Measurements from ENCODE around the gene WDPCP. TPM values are rescaled to one million over a fixed set of nuclear protein-coding genes. Genes with fewer than 3 reads are reported as not detected.

The WDPCP gene
- total and polyA plus RNA-seq, 2 donors (not counting 1 experiment from before 2014, with no cell fraction given), result 5.6 to 22.8 TPM

DNA sequence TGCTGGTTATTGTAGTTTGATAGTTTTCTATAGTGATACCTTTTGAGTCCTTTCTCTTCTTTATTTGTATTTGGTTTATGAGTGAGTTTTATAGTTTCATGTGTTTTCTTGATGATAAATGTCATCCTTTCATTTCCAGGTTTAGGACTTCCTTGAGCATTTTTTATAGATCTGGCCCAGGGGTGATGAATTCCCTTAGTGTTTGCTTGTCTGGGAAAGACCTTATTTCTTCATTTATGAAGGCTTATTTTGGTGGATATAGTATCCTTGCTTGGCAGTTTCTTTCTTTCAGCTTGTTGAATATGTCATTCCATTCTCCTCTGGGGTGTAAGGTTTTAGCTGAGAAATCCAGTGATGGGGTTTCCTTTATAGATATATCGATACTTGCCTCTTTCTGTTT lies 483.8 kb downstream of the WDPCP start:
- CTCF ChIA-PET, result no interaction called here
- no peaks in the 10 kb centered on the region for H3K79me2 ChIP-seq (ENCODE audit: control insufficient read depth, insufficient read depth, low read length)
- H3K9ac ChIP-seq (ENCODE audit: low read length), result no peak overlapping the region
- H3K9me3 ChIP-seq (ENCODE audit: control extremely low read depth in 1 of 3, control insufficient read depth in 2 of 3, insufficient read depth in 1 of 3, low read length in 2 of 3), result peaks cover 8 to 19% (median 12%) of the 10 kb centered on the region in 3 donors
- no peaks in the 10 kb centered on the region for H4K20me1 ChIP-seq (ENCODE audit: control insufficient read depth, insufficient read depth, low read length, poor library complexity, severe bottlenecking)
- H3K9me3 Mint-ChIP-seq (ENCODE audit: insufficient read depth), result peaks cover 15% of the 10 kb centered on the region
- no peaks in the 10 kb centered on the region for H3K36me3 ChIP-seq (replicated peaks in 1 of 2; ENCODE audit: control extremely low read depth in 1 of 2, control insufficient read depth in 1 of 2, extremely low read depth in 1 of 2, insufficient read depth in 2 of 2, low read length in 1 of 2)
- H3K27me3 Mint-ChIP-seq, result peaks cover 12% of the 10 kb centered on the region
- H3K4me2 ChIP-seq (replicated peaks; ENCODE audit: low read depth, low read length, poor library complexity, severe bottlenecking), result no peak overlapping the region
- POLR2A ChIA-PET, result no interaction called here
- H3K27ac Mint-ChIP-seq, result no peak overlapping the region
- no peaks in the 10 kb centered on the region for H3K4me1 ChIP-seq (ENCODE audit: control insufficient read depth in 2 of 2, insufficient read depth in 2 of 2, low read length in 2 of 2)
- H3K4me3 Mint-ChIP-seq, result no peak overlapping the region
- no peak overlapping the region for H2AFZ ChIP-seq (ENCODE audit: insufficient read depth, low read depth, low read length, poor library complexity, severe bottlenecking)
- TF ChIP-seq, protein P1, sequence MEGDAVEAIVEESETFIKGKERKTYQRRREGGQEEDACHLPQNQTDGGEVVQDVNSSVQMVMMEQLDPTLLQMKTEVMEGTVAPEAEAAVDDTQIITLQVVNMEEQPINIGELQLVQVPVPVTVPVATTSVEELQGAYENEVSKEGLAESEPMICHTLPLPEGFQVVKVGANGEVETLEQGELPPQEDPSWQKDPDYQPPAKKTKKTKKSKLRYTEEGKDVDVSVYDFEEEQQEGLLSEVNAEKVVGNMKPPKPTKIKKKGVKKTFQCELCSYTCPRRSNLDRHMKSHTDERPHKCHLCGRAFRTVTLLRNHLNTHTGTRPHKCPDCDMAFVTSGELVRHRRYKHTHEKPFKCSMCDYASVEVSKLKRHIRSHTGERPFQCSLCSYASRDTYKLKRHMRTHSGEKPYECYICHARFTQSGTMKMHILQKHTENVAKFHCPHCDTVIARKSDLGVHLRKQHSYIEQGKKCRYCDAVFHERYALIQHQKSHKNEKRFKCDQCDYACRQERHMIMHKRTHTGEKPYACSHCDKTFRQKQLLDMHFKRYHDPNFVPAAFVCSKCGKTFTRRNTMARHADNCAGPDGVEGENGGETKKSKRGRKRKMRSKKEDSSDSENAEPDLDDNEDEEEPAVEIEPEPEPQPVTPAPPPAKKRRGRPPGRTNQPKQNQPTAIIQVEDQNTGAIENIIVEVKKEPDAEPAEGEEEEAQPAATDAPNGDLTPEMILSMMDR (IDR thresholded peaks at IDR 0.05), result no peak
- TF ChIP-seq EZH2 (IDR thresholded peaks at IDR 0.05; ENCODE audit: borderline replicate concordance, insufficient read depth, low read depth, low read length, poor library complexity, severe bottlenecking), result no peak
- WGBS (ENCODE audit: insufficient coverage), result 80% methylated on average over 1 of the region's 1 CpG
- H3K4me3 ChIP-seq (ENCODE audit: control extremely low read depth in 1 of 5, extremely low read depth in 1 of 5, insufficient read depth in 1 of 5, low read depth in 2 of 5, low read length in 4 of 5), result no peak overlapping the region
- intact Hi-C loops (cut with micrococcal nuclease), result no loop called here
- no peaks in the 10 kb centered on the region for H3K4me1 Mint-ChIP-seq
- ATAC-seq (ENCODE audit: low read depth) (no peak), DNase-seq (no peak)
- H3K27me3 ChIP-seq (replicated peaks in 1 of 4; ENCODE audit: control extremely low read depth in 1 of 4, control insufficient read depth in 3 of 4, insufficient read depth in 4 of 4, low read length in 3 of 4), result peaks cover 0 to 8% (median 1%) of the 10 kb centered on the region in 4 experiments
- H3K27ac ChIP-seq (ENCODE audit: low read length in 2 of 2), result no peak overlapping the region

DNA sequence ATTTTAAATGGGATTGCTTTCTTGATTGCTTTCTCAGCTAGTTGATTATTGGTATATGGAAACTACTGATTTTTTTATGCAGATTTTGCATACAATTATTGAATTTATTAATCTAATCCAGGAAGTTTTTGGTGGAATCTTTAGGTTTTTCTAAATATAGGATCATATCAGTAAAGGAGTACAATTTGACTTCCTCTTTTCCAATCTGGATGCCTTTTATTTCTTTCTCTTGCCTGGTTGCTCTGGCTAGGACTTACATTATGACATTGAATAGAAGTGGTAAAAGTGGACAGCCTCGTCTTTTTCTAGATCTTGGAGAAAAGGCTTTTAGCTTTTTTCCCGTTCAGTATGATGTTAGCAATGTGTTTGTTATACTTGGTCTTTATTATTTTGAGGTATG lies 486.3 kb downstream of the WDPCP start:
- peaks cover 12% of the 10 kb centered on the region for H3K27me3 Mint-ChIP-seq
- no peak overlapping the region for H3K4me3 Mint-ChIP-seq
- Histone ChIP-seq H3K27ac (ENCODE audit: low read length in 2 of 2) (no peak overlapping the region), H3K79me2 (ENCODE audit: control insufficient read depth, insufficient read depth, low read length) (no peaks in the 10 kb centered on the region), H3K27me3 (replicated peaks in 1 of 4; ENCODE audit: control extremely low read depth in 1 of 4, control insufficient read depth in 3 of 4, insufficient read depth in 4 of 4, low read length in 3 of 4) (peaks cover 0 to 8% (median 1%) of the 10 kb centered on the region in 4 experiments), H3K9me3 (ENCODE audit: control extremely low read depth in 1 of 3, control insufficient read depth in 2 of 3, insufficient read depth in 1 of 3, low read length in 2 of 3) (peaks cover 8 to 26% (median 12%) of the 10 kb centered on the region in 3 donors), H3K4me3 (ENCODE audit: control extremely low read depth in 1 of 5, extremely low read depth in 1 of 5, insufficient read depth in 1 of 5, low read depth in 2 of 5, low read length in 4 of 5) (no peak overlapping the region), H3K4me2 (replicated peaks; ENCODE audit: low read depth, low read length, poor library complexity, severe bottlenecking) (no peak overlapping the region), H3K36me3 (replicated peaks in 1 of 2; ENCODE audit: control extremely low read depth in 1 of 2, control insufficient read depth in 1 of 2, extremely low read depth in 1 of 2, insufficient read depth in 2 of 2, low read length in 1 of 2) (no peaks in the 10 kb centered on the region), H3K9ac (ENCODE audit: low read length) (no peak overlapping the region), H4K20me1 (ENCODE audit: control insufficient read depth, insufficient read depth, low read length, poor library complexity, severe bottlenecking) (no peaks in the 10 kb centered on the region), H3K4me1 (ENCODE audit: control insufficient read depth in 2 of 2, insufficient read depth in 2 of 2, low read length in 2 of 2) (no peaks in the 10 kb centered on the region), H2AFZ (ENCODE audit: insufficient read depth, low read depth, low read length, poor library complexity, severe bottlenecking) (no peak overlapping the region)
- POLR2A ChIA-PET, result no interaction called here
- H3K9me3 Mint-ChIP-seq (ENCODE audit: insufficient read depth), result peaks cover 15% of the 10 kb centered on the region
- ATAC-seq (ENCODE audit: low read depth), result no peak
- H3K27ac Mint-ChIP-seq, result no peak overlapping the region
- TF ChIP-seq, protein P1 (IDR thresholded peaks at IDR 0.05), result no peak
- TF ChIP-seq EZH2 (IDR thresholded peaks at IDR 0.05; ENCODE audit: borderline replicate concordance, insufficient read depth, low read depth, low read length, poor library complexity, severe bottlenecking), result no peak
- CTCF ChIA-PET, result no interaction called here
- DNase-seq, result no peak
- H3K4me1 Mint-ChIP-seq, result no peaks in the 10 kb centered on the region
- intact Hi-C loops (cut with micrococcal nuclease), result no loop called here
- no CpG with 5 or more reads among the region's 2 CpGs for WGBS (ENCODE audit: insufficient coverage)

Measured in B cell (primary cell).